Posterior vena cava (tissue), 2 donors: ENCODE measurements around the gene SMAD4. TPM values are rescaled to one million over a fixed set of nuclear protein-coding genes. Genes with fewer than 3 reads are reported as not detected.

ENCODE experiments used
- DNase-seq: peaks from one replicate; pipeline ENCODE4 v3.0.0-alpha.2; 2020; ENCODE audit warnings: low spot score
- intact Hi-C, 2 donors: fragments of 100-400 bp; cut with DNase I; formaldehyde crosslinking; loops; one replicate each; pipeline versions ENCODE4 v1.14.1 to v1.14.2; 2022 to 2023
- total RNA-seq, 2 donors: library from RNA; stranded (reverse); fragmentation: NEBNext Ultra II Directional; extraction: Animal tissue kit (Norgen Biotek cat#: 25700); gene quantifications; one replicate each; pipeline ENCODE4 v1.2.1, GENCODE V29; 2021
- donor health status: DM: yes; HTN: yes; CAD: no.
- donor health status: DM: yes; HTN: yes; CAD: no.

Gene SMAD4
- total RNA-seq, 2 donors from 2014 or later, result 104 to 122 TPM

DNA sequence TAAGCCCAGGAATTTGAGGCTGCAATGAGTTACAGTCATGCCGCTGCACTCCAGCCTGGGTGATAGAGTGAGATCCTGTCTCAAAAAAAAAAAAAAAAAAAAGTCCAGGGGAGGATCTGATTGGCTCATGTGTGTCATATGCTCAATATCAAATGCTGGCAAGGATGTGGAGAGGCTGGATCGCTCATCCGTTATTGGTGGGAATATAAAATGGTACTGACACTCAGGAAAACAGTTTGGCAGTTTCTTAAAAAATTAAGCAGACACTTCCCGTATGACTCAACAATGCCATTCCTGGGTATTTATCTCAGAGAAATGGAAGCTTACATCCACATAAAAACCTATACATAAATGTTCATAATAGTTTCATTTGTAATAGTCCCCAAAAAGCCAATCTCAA lies 98.5 kb downstream of the SMAD4 start:
- no peak for DNase-seq
- intact Hi-C loops, result no loop called here

DNA sequence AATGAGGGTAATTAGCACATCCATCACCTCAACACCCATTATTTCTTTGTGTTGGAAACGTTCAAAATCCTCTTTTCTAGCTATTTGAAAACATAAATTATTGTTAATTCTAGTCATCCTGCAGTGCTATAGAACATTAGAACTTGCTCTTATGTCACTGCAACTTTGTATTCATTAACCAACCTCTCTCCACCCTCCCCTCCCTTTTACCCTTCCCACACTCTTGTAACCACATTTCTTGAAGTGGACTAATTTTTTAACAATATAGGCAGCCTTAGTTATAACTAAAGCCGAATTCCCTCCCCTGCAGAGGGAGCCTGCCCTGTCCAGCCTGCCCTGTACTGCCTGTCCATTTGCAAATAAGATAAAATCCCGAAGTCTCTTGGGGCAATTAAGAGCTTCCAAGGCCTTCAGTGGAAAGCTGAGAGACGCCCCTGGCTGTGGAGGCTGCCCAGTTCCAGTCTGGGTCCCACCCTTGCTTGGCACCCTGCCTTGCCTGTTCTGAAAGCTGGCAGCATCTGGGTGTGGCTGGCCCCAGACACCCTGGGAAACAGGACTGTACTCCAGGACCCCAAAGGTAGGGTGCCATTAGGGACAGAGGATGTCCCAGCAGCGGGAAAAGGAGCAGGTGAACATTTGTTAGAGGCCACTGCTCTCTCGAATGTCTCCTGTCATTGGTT lies 102.4 kb downstream of the SMAD4 start:
- intact Hi-C loops, result no loop called here
- no peak for DNase-seq

DNA sequence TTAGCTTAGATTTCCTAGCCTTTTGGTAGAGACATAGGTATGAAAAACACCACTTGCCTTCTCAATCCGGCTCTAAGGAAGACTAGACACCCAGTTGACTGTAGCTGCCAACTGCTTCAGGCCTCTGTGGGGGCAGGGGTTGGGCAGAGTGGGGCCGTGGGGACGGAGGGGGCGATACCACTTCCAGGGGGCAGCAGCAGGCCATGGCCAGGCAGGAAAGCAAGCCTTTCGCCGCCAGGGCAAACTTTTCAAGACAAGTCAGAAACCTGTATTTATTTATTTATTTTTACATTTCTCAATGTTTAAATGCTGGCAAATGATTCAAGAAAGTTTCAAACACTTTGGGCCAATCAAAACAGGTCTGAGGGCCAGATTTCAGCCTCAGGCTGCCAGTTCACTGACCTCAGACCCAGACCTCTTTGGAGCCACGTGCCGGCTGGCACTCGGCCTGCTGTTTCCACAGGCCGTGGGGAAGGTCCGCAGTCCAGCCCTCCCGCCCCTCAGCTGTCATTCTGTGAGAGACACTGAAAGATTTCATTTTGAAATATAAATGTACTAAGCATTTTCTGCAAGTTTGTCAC lies 103.7 kb downstream of the SMAD4 start:
- no peak for DNase-seq
- intact Hi-C loops, result no loop called here

Other genes with a start within 250 kb of the SMAD4 start
- 1 to 10 TPM; 1.4 to 2.3 TPM for gene MRO, start 210.2 kb upstream of the SMAD4 start, total RNA-seq
- 10 to 100 TPM; 39.9 to 49.6 TPM for gene ME2, start 151.1 kb upstream of the SMAD4 start, total RNA-seq
- 1 to 10 TPM; 6.1 to 9.9 TPM for gene ELAC1, start 62.2 kb upstream of the SMAD4 start, total RNA-seq
- 10 to 100 TPM; 18.8 to 27.4 TPM for gene MEX3C, start 167.5 kb downstream of the SMAD4 start, total RNA-seq